Keratinocyte (primary cell): Measurements from ENCODE around the gene EFHD1. TPM values are rescaled to one million over a fixed set of nuclear protein-coding genes. Genes with fewer than 3 reads are reported as not detected.

ENCODE experiments used
- DNase-seq: peaks from one replicate; pipeline ENCODE4 v3.0.0-alpha.2; 2011; ENCODE audit warnings: low read depth, missing footprints, low spot score
- FAIRE-seq: peaks from 2 replicates; lab custom pipeline; 2011; peaks lifted over from hg19 to GRCh38; lab: Jason Lieb, UNC
- H2AFZ ChIP-seq: 2 replicates; pipeline ENCODE4 v1.6.0; 2012; ENCODE audit warnings: low read length, control low read depth, inconsistent platforms; ENCODE audit not compliant: control insufficient read depth
- H3K27ac ChIP-seq: 2 replicates; pipeline ENCODE4 v1.5.1; 2011; ENCODE audit warnings: low read length; ENCODE audit not compliant: control insufficient read depth, insufficient read depth
- H3K27me3 ChIP-seq: 3 replicates; pipeline ENCODE4 v1.6.0; 2011; ENCODE audit warnings: low read length; ENCODE audit not compliant: control insufficient read depth, insufficient read depth; ENCODE audit errors: extremely low read depth
- H3K36me3 ChIP-seq, 2 experiments: 2 replicates in 1 of 2; 3 replicates in 1 of 2; pipeline ENCODE4 v1.5.1; 2011; ENCODE audit warnings: low read length in 2 of 2, mild to moderate bottlenecking in 1 of 2; ENCODE audit not compliant: control insufficient read depth in 2 of 2, insufficient read depth in 2 of 2; ENCODE audit errors: extremely low read depth in 1 of 2
- H3K4me1 ChIP-seq: 3 replicates; pipeline ENCODE4 v1.5.1; 2011; ENCODE audit warnings: low read length; ENCODE audit not compliant: control insufficient read depth, insufficient read depth; ENCODE audit errors: extremely low read depth
- H3K4me2 ChIP-seq: 3 replicates; pipeline ENCODE4 v1.6.0; 2011; ENCODE audit warnings: low read depth, low read length; ENCODE audit not compliant: control insufficient read depth, insufficient read depth; ENCODE audit errors: extremely low read depth
- H3K4me3 ChIP-seq, 3 experiments: fragments of 200-600 bp in 1 of 3; sonication (generic) in 1 of 3; 2 replicates in 2 of 3; 3 replicates in 1 of 3; pipeline ENCODE4 v1.5.1; 2011 to 2016; ENCODE audit warnings: low read length in 3 of 3, mild to moderate bottlenecking in 3 of 3, control low read depth in 2 of 3, inconsistent platforms in 1 of 3, low read depth in 1 of 3, mixed read lengths in 1 of 3, mixed run types in 1 of 3, moderate library complexity in 1 of 3; ENCODE audit not compliant: control insufficient read depth in 2 of 3, insufficient read depth in 2 of 3; ENCODE audit errors: extremely low read depth in 1 of 3
- H3K79me2 ChIP-seq: 2 replicates; pipeline ENCODE4 v1.6.0; 2012; ENCODE audit warnings: low read length; ENCODE audit not compliant: control insufficient read depth, insufficient read depth
- H3K9ac ChIP-seq: 3 replicates; pipeline ENCODE4 v1.6.0; 2011; ENCODE audit warnings: low read length; ENCODE audit not compliant: control insufficient read depth, insufficient read depth; ENCODE audit errors: extremely low read depth
- H3K9me1 ChIP-seq: 3 replicates; pipeline ENCODE4 v1.6.0; 2011; ENCODE audit warnings: low read length; ENCODE audit not compliant: control insufficient read depth, insufficient read depth; ENCODE audit errors: extremely low read depth
- H3K9me3 ChIP-seq: 2 replicates; pipeline ENCODE4 v1.5.1; 2012; ENCODE audit warnings: low read depth, low read length; ENCODE audit not compliant: control insufficient read depth
- H4K20me1 ChIP-seq: 3 replicates; pipeline ENCODE4 v1.6.0; 2011; ENCODE audit warnings: low read length; ENCODE audit not compliant: control insufficient read depth, insufficient read depth; ENCODE audit errors: extremely low read depth
- CTCF ChIP-seq, 3 experiments: IDR thresholded peaks in 1 of 3; conservative IDR thresholded peaks in 1 of 3; optimal IDR thresholded peaks in 1 of 3; 2 replicates in 2 of 3; 3 replicates in 1 of 3; pipeline versions ENCODE3 to v1.5.1; 2011; ENCODE audit warnings: low read length in 3 of 3, mild to moderate bottlenecking in 3 of 3, moderate library complexity in 2 of 3, control low read depth in 1 of 3, inconsistent platforms in 1 of 3; ENCODE audit not compliant: insufficient read depth in 2 of 3; ENCODE audit errors: extremely low read depth in 1 of 3
- EZH2 ChIP-seq: IDR thresholded peaks from one replicate; pipeline ENCODE4 v1.6.1; 2012; ENCODE audit warnings: inconsistent platforms, mild to moderate bottlenecking, low read length, moderate library complexity
- dilution Hi-C: fragments of 300-500 bp; cut with MboI; formaldehyde crosslinking; loops from one replicate; pipeline ENCODE4 v1.7.0; 2020; ENCODE audit warnings: low sequenced_read_pairs; ENCODE audit not compliant: extremely low pct_ligation_motif_present
- polyA plus RNA-seq, 5 experiments: library from polyadenylated mRNA; depleted of rRNA in 3 of 5; stranded (reverse) in 3 of 5; stranded (forward) in 1 of 5; unstranded in 1 of 5; fragments of >200 nt; gene quantifications; 1 replicate in 1 of 5; 2 replicates in 3 of 5; 3 replicates in 1 of 5; pipeline versions ENCODE4 v1.2.1 to v1.2.3, GENCODE V29; 2011 to 2012; ENCODE audit warnings: missing spikeins in 2 of 5, low read depth in 1 of 5, low replicate concordance in 1 of 5

Gene EFHD1
- polyA plus RNA-seq, 1 donor (not counting 4 experiments of a cell fraction or from before 2014, with no cell fraction given) = not detected

GRCh38 chr2:232700154-232700553, 66.8 kb downstream of the EFHD1 start:
- no peaks in the 10 kb centered on the region for H3K27me3 ChIP-seq
- FAIRE-seq (no peak), DNase-seq (no peak)
- peaks cover 26% of the 10 kb centered on the region for H3K4me1 ChIP-seq
- H3K9me3 ChIP-seq = no peaks in the 10 kb centered on the region
- H3K9me1 ChIP-seq = no peaks in the 10 kb centered on the region
- no peak overlapping the region for H3K27ac ChIP-seq
- H3K4me2 ChIP-seq = peak overlapping the region; percentile 88
- H3K79me2 ChIP-seq = peaks cover 71% of the 10 kb centered on the region
- dilution Hi-C loops = no loop called here
- no peak overlapping the region for H2AFZ ChIP-seq
- no peak for TF ChIP-seq EZH2
- TF ChIP-seq CTCF (optimal IDR thresholded peaks at IDR 0.05 in 1 of 3, IDR thresholded peaks at IDR 0.05 in 1 of 3, conservative IDR thresholded peaks at IDR 0.05 in 1 of 3; ENCODE audit: extremely low read depth in 1 of 3, insufficient read depth in 2 of 3, low read length in 3 of 3) = no peak
- peak overlapping the region in 1 of 3 experiments; percentile 1 for H3K4me3 ChIP-seq
- peaks cover 3% of the 10 kb centered on the region for H4K20me1 ChIP-seq
- peaks cover 0 to 2% of the 10 kb centered on the region in 2 experiments for H3K36me3 ChIP-seq
- H3K9ac ChIP-seq = no peak overlapping the region

- Histone ChIP-seq H3K79me2 (peaks cover 67% of the 10 kb centered on the region), H3K27me3 (no peaks in the 10 kb centered on the region), H2AFZ (no peak overlapping the region), H3K9ac (no peak overlapping the region), H3K27ac (no peak overlapping the region), H3K4me3 (no peak overlapping the region), H3K36me3 (peaks cover 4 to 6% of the 10 kb centered on the region in 2 experiments), H4K20me1 (no peaks in the 10 kb centered on the region), H3K4me2 (no peak overlapping the region), H3K4me1 (no peaks in the 10 kb centered on the region), H3K9me3 (no peaks in the 10 kb centered on the region), H3K9me1 (no peaks in the 10 kb centered on the region)
- no peak for DNase-seq
- TF ChIP-seq CTCF (optimal IDR thresholded peaks at IDR 0.05 in 1 of 3, IDR thresholded peaks at IDR 0.05 in 1 of 3, conservative IDR thresholded peaks at IDR 0.05 in 1 of 3; ENCODE audit: extremely low read depth in 1 of 3, insufficient read depth in 2 of 3, low read length in 3 of 3) (no peak), EZH2 (no peak)
- dilution Hi-C loops = no loop called here
- FAIRE-seq = no peak
These were observed 73.7 kb downstream of the EFHD1 start for GRCh38 chr2:232707076-232707475.
